Midbrain (tissue), 1 donor: ENCODE measurements around the gene PASD1.
"Not testable (repeated sequence)": the region's sequence is repeated elsewhere in the genome, so short reads cannot be mapped to it uniquely, and the experiment has no call there.

Experiments used
- DNase-seq: peaks from one replicate; lab custom pipeline; 2025; lab: John Stamatoyannopoulos, UW

The PASD1 gene

GRCh38 chrX:151563449-151563848 lies at the start of gene PASD1:
TSS of gene PASD1 (plus strand) at chrX:151563675. CDS start at chrX:151601554, 37,879 bp downstream.
- no peak for DNase-seq

GRCh38 chrX:151515237-151515636 lies 48.2 kb upstream of the PASD1 start:
- DNase-seq = no peak

GRCh38 chrX:151516538-151517187 lies 46.8 kb upstream of the PASD1 start:
- DNase-seq = no peak

- no peak for DNase-seq
Observed at GRCh38 chrX:151517421-151517820, 46.1 kb upstream of the PASD1 start.

- DNase-seq = no peak
Observed at GRCh38 chrX:151523351-151523750, 40.1 kb upstream of the PASD1 start.

- no peak for DNase-seq
Observed at GRCh38 chrX:151536571-151536970, 26.9 kb upstream of the PASD1 start.

GRCh38 chrX:151537572-151537971 lies 25.9 kb upstream of the PASD1 start:
- no peak for DNase-seq

- DNase-seq = no peak
Observed at GRCh38 chrX:151538190-151539122, 25.0 kb upstream of the PASD1 start.

- DNase-seq = no peak
Observed at GRCh38 chrX:151543706-151544105, 19.8 kb upstream of the PASD1 start.

GRCh38 chrX:151546226-151546625 lies 17.2 kb upstream of the PASD1 start:
- not testable (repeated sequence) for DNase-seq

GRCh38 chrX:151551176-151551575 lies 12.3 kb upstream of the PASD1 start:
- DNase-seq = not testable (repeated sequence)

GRCh38 chrX:151552743-151553142 lies 10.7 kb upstream of the PASD1 start:
- DNase-seq = no peak

- not testable (repeated sequence) for DNase-seq
Observed at GRCh38 chrX:151555301-151555700, 8.2 kb upstream of the PASD1 start.

- DNase-seq = not testable (repeated sequence)
Observed at GRCh38 chrX:151562485-151562884, 990 bp upstream of the PASD1 start.

GRCh38 chrX:151563003-151563402 lies 472 bp upstream of the PASD1 start:
- not testable (repeated sequence) for DNase-seq

- DNase-seq = no peak
Observed at GRCh38 chrX:151564035-151564434, 560 bp downstream of the PASD1 start.

- DNase-seq = not testable (repeated sequence)
Observed at GRCh38 chrX:151566872-151567271, 3.4 kb downstream of the PASD1 start.

GRCh38 chrX:151570561-151570960 lies 7.1 kb downstream of the PASD1 start:
- no peak for DNase-seq

GRCh38 chrX:151593384-151593783 lies 29.9 kb downstream of the PASD1 start:
- DNase-seq = not testable (repeated sequence)

- no peak for DNase-seq
Observed at GRCh38 chrX:151596282-151596681, 32.8 kb downstream of the PASD1 start.

- no peak for DNase-seq
Observed at GRCh38 chrX:151604931-151605330, 41.5 kb downstream of the PASD1 start.

- no peak for DNase-seq
Observed at GRCh38 chrX:151609222-151609621, 45.7 kb downstream of the PASD1 start.

- DNase-seq = no peak
Observed at GRCh38 chrX:151621422-151621821, 57.9 kb downstream of the PASD1 start.
